ENCODE measurements around the gene ITLN1. TPM values are rescaled to one million over a fixed set of nuclear protein-coding genes. Genes with fewer than 3 reads are reported as not detected.

ITLN1 gene
- total RNA-seq, 1 donor from 2014 or later: 2.7 TPM

- Histone ChIP-seq H3K9me3 (no peaks in the 10 kb centered on the region), H3K36me3 (no peaks in the 10 kb centered on the region), H3K4me3 (no peak overlapping the region), H3K4me1 (peaks cover 11% of the 10 kb centered on the region), H3K27me3 (ENCODE audit: low read depth) (no peaks in the 10 kb centered on the region), H3K27ac (no peak overlapping the region)
- DNase-seq: no peak
- TF ChIP-seq CTCF (IDR thresholded peaks at IDR 0.05): no peak
- intact Hi-C loops (cut with DNase I): no loop called here
- no peak for ATAC-seq
Measured at GRCh38 chr1:160858097-160858496, 26.9 kb downstream of the ITLN1 start.

DNA sequence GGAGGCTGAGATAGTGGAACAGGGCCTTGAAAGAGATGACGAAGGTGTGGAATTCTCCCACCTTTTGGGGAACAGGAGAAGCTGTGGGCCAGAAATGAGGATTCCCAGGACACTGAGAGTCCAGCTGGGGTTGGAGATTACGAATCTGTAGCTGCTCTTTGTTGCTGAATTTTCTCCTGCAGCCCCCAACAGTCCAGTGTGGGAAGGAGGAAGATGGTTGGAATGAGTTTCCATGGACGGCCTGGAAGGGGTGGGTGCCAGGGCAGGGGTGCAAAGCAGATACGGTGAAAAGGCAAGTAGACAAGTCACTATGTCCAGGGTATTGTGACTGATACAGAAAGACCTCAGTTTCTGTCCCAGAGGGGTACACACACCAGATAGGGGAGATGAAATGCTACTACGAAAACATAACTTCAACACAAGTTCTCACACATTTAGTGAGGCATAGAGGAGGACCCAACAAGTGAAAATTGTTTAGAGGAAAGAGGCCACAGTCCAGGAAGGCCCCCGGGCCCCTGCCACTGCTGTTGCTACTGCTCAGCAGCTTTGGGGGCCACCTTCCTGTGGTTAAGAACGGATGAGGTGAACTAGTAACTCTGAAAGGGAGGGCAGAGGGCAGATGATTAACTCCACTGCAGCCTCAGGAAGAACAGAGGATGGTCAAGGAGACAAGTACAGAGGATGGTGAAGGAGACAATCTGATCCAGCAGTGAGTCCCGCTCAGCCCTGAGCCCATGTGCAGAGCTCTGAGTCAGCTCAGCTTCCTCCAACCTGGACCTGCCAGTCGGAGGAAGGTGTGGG is 29.6 kb downstream of the ITLN1 start:
- Histone ChIP-seq H3K4me3 (no peak overlapping the region), H3K9me3 (no peaks in the 10 kb centered on the region), H3K27me3 (ENCODE audit: low read depth) (no peaks in the 10 kb centered on the region), H3K27ac (no peak overlapping the region), H3K36me3 (no peaks in the 10 kb centered on the region), H3K4me1 (peaks cover under 1% of the 10 kb centered on the region)
- DNase-seq (no peak), ATAC-seq (no peak)
- no peak for TF ChIP-seq CTCF (IDR thresholded peaks at IDR 0.05)
- intact Hi-C loops (cut with DNase I): no loop called here

DNA sequence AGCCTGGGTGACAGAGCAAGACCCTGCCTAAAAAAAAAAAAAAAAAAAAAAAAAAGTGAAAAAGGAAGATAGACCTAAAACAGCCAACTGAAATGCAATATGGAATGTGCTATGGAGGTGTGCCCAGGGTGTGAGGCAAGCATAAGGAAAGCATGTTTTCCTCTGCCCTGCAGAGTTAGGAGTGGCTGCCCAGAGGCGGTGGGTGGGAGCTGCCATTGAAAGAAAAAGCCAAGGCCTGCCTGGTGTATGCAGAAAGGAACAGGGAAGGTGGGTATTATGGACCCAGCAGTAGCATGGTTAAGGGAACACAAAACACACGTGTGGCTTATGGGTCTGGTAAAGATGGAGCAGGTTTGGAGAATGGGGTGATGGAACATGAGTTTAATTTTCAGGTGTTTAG is 31.2 kb downstream of the ITLN1 start:
- Histone ChIP-seq H3K27me3 (ENCODE audit: low read depth) (no peaks in the 10 kb centered on the region), H3K4me1 (no peaks in the 10 kb centered on the region), H3K9me3 (no peaks in the 10 kb centered on the region), H3K36me3 (no peaks in the 10 kb centered on the region), H3K27ac (no peak overlapping the region), H3K4me3 (no peak overlapping the region)
- no peak for DNase-seq
- intact Hi-C loops (cut with DNase I): no loop called here
- TF ChIP-seq CTCF (IDR thresholded peaks at IDR 0.05): no peak
- no peak for ATAC-seq

DNA sequence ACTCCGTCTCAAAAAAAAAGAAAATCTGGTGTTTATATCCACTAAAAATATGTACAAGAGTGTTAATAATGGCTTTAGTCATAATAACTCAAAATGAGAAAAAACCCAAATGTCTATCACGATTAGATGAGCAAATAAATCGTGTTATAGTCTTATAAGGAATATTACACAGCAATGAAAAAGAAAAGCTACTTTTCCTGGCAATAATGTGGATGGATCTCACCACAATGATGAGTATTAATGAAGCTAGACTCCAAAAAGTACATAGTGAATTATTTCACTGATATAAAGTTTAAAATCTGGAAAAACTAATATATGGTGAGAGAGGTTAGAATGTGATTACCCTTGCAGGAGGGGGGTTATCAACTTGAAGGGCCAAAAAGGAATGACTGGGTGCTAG is 32.0 kb downstream of the ITLN1 start:
- Histone ChIP-seq H3K4me3 (no peak overlapping the region), H3K27ac (no peak overlapping the region), H3K4me1 (no peaks in the 10 kb centered on the region), H3K27me3 (ENCODE audit: low read depth) (no peaks in the 10 kb centered on the region), H3K36me3 (no peaks in the 10 kb centered on the region), H3K9me3 (no peaks in the 10 kb centered on the region)
- DNase-seq (no peak), ATAC-seq (no peak)
- no peak for TF ChIP-seq CTCF (IDR thresholded peaks at IDR 0.05)
- intact Hi-C loops (cut with DNase I): no loop called here

GRCh38 chr1:160850993-160851392 is 34.0 kb downstream of the ITLN1 start:
- no peak for ATAC-seq
- intact Hi-C loops (cut with DNase I): no loop called here

More at GRCh38 chr1:160850993-160851392, 34.0 kb downstream of the ITLN1 start:
- Histone ChIP-seq H3K27me3 (ENCODE audit: low read depth) (no peaks in the 10 kb centered on the region), H3K36me3 (no peaks in the 10 kb centered on the region), H3K27ac (no peak overlapping the region), H3K4me3 (no peak overlapping the region), H3K4me1 (no peaks in the 10 kb centered on the region), H3K9me3 (no peaks in the 10 kb centered on the region)
- no peak for TF ChIP-seq CTCF (IDR thresholded peaks at IDR 0.05)
- no peak for DNase-seq

All from lower lobe of right lung (tissue), 2 donors.